Stimulated activated CD8-positive, alpha-beta memory T cell treated with anti-CD3 and anti-CD28 coated beads, Interleukin-4, amount 100 ng/mL, for 4 hours (primary cell): ENCODE data around the gene TMEM151A.

Experiments
- DNase-seq, 2 donors: peaks; one replicate each; pipeline ENCODE4 v3.0.0-alpha.2; 2020; ENCODE audit warnings: low read depth in 2 of 2, low spot score in 1 of 2

The TMEM151A gene

DNA sequence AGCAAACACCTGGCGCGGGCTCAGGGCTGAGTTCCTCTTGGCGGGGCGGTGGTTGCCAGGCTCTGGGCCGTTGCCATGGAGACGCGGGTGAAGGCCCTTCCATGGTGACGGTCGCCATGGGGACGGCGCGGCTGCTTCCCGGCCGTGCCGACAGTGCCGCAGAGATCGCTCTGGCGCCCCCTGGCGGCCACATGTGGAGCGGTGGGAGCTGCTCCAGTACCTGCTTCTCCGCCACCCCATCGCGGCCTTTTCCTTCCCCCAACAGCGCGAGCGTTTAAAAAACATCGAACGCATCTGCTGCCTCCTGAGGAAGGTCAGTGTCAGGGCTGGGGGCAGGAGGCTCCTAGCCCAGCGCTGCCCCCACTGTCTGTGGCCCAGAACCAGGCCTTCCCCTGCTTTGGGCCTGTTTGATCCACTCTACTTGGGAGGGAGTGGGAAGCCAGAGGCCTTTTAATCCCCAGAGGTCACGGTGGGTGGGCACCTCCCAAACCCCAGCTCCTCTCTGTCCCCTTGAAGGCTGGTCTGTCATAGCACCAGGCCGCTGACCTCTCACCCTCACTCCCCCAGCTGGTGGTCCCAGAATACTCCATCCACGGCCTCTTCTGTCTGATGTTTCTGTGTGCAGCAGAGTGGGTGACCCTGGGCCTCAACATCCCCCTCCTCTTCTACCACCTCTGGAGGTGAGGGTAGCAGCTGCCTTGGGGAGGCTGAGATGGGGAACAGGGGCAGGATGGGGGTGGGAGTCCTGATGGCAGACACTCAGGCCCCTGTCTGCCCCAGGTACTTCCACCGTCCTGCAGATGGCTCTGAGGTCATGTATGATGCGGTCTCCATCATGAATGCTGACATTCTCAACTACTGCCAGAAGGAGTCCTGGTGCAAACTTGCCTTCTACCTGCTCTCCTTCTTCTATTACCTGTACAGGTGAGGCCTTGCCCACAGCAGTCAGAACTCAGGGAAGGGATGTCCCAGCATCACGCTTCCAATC, 8.9 kb upstream of the TMEM151A start:
- DNase-seq = peak; percentile 95

DNA sequence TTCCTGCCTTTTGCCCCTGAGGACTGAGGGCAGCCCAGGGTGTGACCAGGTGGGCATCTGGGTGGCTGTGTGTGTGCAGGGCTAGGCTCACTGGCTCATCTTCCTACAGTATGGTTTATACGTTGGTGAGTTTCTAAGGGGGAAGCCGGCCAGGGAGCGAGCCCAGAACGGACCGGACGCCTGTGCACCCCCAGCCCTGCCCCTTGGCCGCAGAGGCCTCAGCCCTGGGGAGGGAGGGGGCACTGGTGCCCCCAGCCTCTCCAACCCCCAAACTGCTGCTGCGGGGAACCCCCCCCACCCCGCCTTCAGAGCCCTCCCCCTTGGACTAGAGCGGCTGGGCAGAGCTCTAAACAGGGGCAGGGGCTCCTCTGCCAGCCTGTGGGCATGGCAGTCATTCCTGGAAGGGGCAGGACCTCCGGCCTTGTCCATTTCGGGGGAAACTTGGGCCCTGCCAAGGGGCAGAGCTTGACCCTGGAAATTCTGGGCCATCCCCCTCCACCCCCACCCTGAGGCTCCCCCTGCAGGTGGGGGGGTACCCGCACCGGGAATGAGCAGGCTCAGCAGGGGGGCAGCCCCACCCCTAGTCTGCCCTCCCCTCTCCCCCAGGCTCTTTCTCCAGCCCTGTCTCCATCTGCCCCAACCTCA, 8.1 kb upstream of the TMEM151A start:
- DNase-seq = no peak

DNA sequence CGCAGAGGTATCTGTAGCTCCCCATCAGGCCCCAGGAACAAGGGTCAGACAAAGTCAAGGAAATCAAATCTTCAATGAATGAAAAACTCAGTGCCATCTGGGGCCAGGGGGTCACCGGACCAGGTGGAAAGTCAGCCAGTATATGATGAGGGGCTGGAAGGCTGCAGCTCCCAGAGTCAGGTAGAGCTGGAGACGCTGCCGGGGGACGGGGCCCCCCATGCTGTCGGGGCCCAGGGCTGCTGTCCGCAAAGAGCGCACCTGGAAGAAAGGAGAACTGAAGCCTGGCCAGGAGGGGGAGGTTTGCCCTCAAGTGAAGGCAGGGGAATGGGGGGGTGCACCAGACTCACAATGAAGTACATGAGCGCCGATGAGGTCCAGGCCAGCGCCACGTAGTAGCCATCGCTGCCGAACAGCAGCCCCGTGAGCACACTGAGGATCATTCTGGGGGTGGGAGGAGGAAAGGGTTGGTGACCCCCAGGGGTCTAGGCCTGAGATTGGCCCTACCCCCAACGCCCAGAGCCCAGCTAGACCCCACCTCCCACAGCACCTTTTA, 7.1 kb upstream of the TMEM151A start:
- no peak for DNase-seq

GRCh38 chr11:66285250-66285947, 6.3 kb upstream of the TMEM151A start:
- DNase-seq = no peak

DNA sequence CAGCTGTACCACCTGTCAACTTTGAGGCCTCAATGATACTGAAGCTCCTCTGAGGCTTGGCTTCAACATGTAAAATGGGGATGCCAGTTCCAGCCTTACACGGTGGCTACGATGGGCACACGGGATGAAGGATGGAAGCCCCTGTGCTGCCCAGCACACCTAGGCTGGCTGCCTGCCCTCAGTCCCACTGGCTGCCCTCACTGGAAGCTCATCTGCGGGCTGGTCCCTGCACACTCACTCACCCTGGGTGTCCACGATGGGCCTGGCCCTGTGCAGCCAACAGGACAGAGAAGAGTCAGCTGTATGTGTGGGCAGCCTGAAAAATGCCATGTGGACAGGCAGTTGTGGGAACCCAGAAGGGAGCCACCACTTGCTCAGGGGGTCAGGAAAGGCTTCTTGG, 5.0 kb upstream of the TMEM151A start:
- no peak for DNase-seq

DNA sequence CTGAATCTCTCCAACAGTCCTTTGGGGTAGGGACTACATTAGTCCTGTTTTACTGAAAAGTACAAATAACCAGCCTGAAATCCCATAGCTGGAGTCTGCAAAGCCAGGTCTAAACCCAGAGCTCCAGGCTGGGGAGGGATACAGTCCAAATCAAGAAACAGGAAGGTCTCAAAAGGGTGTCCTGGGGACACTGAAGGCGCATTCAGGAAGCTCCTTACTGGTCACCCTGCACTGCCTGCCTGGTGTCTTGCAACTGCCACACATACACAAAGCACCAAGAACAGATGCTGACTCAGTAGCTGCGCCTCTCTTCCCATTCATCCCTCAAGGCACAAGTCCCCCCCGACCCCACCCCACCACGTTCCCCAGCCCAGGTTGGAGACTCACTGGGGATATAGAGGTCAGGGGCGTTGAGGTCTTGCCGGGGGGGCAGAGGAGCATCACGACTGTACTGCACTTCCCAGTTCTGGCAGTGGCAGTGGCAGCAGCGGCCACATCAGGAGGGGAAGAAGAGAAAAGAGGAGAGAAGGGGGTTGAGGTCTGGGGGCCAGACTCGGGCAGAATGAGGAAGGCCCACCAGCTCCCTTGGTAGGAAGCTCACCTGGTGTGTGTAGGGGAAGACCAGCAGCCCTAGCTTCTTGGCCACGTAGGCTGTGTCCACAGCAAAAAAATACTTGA, 4.3 kb upstream of the TMEM151A start:
- no peak for DNase-seq

DNA sequence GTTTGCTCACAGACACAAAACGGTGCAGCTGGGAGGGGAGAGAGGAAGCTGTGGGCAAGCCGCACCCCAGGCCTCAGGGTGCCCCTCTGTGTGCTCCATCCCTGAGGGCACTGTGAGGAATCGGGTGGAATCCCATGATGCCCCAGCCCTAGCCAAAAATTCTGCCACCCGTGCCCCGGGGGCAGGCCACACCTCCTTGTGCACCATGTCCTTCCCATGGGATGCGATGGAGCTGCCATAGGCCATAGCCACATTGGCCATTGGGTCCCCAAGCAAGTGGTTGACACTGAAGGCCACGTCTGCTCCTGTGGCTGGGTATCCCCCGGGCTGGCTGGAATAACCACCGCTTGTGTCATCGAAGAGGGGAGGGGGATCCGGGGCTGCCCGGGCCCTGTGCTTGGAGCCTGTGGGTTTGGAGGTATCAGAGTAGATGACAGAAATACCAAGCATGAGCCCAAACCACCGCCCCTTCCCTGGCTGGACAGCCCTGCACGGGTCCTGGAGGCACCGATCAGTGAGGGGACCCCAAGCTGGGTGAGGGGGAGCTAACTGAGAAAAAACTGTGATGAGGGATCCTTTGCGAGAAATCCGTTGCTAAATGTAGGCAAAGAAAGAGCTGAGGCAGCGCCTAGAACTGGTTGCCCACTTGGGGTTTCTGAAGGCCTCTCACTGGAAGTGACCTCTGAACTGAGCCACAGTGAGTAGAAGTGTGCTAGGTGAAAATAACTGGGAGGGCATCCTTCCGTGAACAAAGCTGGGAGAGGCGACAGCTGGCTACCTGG, 3.6 kb upstream of the TMEM151A start:
- DNase-seq = no peak

- peak; percentile 95 to 98 for DNase-seq
Measured at GRCh38 chr11:66288671-66289547, 2.8 kb upstream of the TMEM151A start, which contains the start of gene YIF1A. TSS of gene YIF1A (minus strand) at chr11:66289143. CDS start at chr11:66288985, 158 bp downstream.

- peak; percentile 52 to 62 for DNase-seq
Measured at GRCh38 chr11:66289548-66290329, 2.0 kb upstream of the TMEM151A start.

GRCh38 chr11:66290330-66290621, 1.4 kb upstream of the TMEM151A start:
- no peak for DNase-seq

GRCh38 chr11:66291303-66291705, 390 bp upstream of the TMEM151A start:
- no peak for DNase-seq

- DNase-seq = no peak
Measured at GRCh38 chr11:66292543-66293332, 1.0 kb downstream of the TMEM151A start.

GRCh38 chr11:66293352-66293751, 1.7 kb downstream of the TMEM151A start:
- no peak for DNase-seq

GRCh38 chr11:66293777-66294625, 2.3 kb downstream of the TMEM151A start:
- DNase-seq = no peak

GRCh38 chr11:66294626-66295620, 3.2 kb downstream of the TMEM151A start:
- no peak for DNase-seq
